DOHH2 (cell line): ENCODE measurements around the gene RIPOR3.
A peak's percentile ranks its signal among the peaks of the same experiment; 100 is the strongest.
"Not testable (repeated sequence)": the region's sequence is repeated elsewhere in the genome, so short reads cannot be mapped to it uniquely, and the experiment has no call there.

Source experiments
- H3F3A ChIP-seq: fragments of 200-600 bp; sonication (generic), shearing (Covaris generic); 2 replicates; pipeline ENCODE4 v1.6.0; 2016; ENCODE audit warnings: antibody characterized with exemption, mild to moderate bottlenecking; ENCODE audit not compliant: control insufficient read depth, insufficient read depth
- H3K27ac ChIP-seq: fragments of 200-600 bp; sonication (generic); 2 replicates; pipeline ENCODE4 v1.5.1; 2014; ENCODE audit warnings: low read depth, mild to moderate bottlenecking, low read length, moderate library complexity
- H3K27me3 ChIP-seq: fragments of 200-600 bp; sonication (generic); 2 replicates; pipeline ENCODE4 v1.6.1; 2014; ENCODE audit warnings: mild to moderate bottlenecking, low read length, mixed read lengths; ENCODE audit not compliant: control insufficient read depth
- H3K36me3 ChIP-seq: fragments of 200-600 bp; sonication (generic); 2 replicates; pipeline ENCODE4 v1.6.1; 2014; ENCODE audit warnings: mild to moderate bottlenecking, low read length, moderate library complexity, mixed read lengths; ENCODE audit not compliant: control insufficient read depth
- H3K4me1 ChIP-seq: fragments of 200-600 bp; sonication (generic); 2 replicates; pipeline ENCODE4 v1.6.1; 2014; ENCODE audit warnings: mild to moderate bottlenecking, low read length, mixed read lengths; ENCODE audit not compliant: control insufficient read depth
- H3K4me2 ChIP-seq: fragments of 200-600 bp; sonication (generic); 2 replicates; pipeline ENCODE4 v1.6.0; 2014; ENCODE audit warnings: mild to moderate bottlenecking, low read length, moderate library complexity
- H3K4me3 ChIP-seq: fragments of 200-600 bp; sonication (generic); 2 replicates; pipeline ENCODE4 v1.5.1; 2014; ENCODE audit warnings: mild to moderate bottlenecking, low read length, mixed read lengths
- H3K79me2 ChIP-seq: fragments of 200-600 bp; sonication (generic); 2 replicates; pipeline ENCODE4 v1.6.1; 2014; ENCODE audit warnings: mild to moderate bottlenecking, low read length, mixed read lengths; ENCODE audit not compliant: control insufficient read depth
- H3K9me2 ChIP-seq: fragments of 200-600 bp; sonication (generic); replicated peaks from 2 replicates; pipeline ENCODE4 v1.6.1; 2014; ENCODE audit warnings: mild to moderate bottlenecking, low read length, mixed read lengths; ENCODE audit not compliant: control insufficient read depth
- H3K9me3 ChIP-seq: fragments of 200-600 bp; sonication (generic); 2 replicates; pipeline ENCODE4 v1.6.1; 2014; ENCODE audit warnings: antibody characterized with exemption, low read length, mixed read lengths; ENCODE audit not compliant: control insufficient read depth, insufficient read depth
- H4K20me1 ChIP-seq: fragments of 200-600 bp; sonication (generic); 2 replicates; pipeline ENCODE4 v1.6.0; 2014; ENCODE audit warnings: low read depth, mild to moderate bottlenecking, antibody characterized with exemption, low read length, moderate library complexity; ENCODE audit not compliant: control insufficient read depth, insufficient read depth
- CTCF ChIP-seq: fragments of 200-600 bp; sonication (generic); IDR thresholded peaks from one replicate; pipeline ENCODE4 v1.5.1; 2014; ENCODE audit warnings: antibody characterized with exemption, mild to moderate bottlenecking, low read depth, low read length; ENCODE audit not compliant: poor library complexity, severe bottlenecking
- EZH2phosphoT487 ChIP-seq: fragments of 200-600 bp; sonication (generic); IDR thresholded peaks from 2 replicates; pipeline ENCODE4 v1.6.1; 2017; ENCODE audit warnings: borderline replicate concordance, mild to moderate bottlenecking, antibody characterized with exemption, low read length, moderate library complexity, mixed read lengths

RIPOR3 gene

DNA sequence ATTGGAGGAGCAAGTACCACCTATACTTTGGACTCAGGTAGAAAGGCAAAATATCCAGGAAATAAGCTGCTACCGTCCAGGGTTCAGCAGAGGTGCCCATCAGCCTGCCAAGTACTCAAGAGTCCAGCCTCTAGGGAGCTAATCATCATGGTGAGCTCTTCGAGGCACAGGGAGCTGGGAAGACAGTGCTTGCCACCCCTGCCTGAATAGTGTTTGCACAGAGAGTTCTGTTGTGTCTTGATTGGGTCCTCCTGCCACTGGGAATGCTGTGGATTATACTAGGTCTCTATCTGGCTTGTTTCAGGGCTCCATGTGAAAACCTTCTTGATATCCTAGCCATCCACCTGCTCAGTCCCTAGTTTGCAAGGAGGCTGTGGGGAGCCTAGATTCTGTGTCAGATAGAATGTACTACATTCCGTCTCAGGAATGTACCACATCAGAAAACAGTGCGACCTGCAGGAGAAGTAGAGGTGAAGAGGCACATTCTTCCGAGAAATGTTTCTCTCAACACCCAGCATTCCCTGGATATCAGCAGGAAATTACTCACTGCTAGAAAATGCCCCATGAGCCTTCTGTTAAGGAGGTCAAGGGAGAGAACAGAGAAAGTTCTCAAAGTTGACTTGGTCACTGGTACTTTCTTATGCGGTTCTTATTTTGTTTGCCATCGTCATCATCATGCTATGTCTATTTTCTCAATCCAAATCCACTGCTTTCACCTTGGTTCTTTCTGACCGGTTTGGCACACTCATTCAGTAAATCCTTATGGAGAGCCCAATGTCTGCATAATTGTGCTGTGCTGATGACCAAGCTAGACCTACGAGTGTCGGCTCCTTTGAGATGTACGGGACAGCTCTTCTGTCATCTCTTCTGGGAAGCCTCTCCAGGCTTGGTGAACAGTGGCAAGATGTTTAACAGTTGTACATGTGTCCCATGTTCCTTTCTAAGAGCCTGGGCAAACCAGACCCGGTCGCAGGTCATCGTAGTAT lies 150.4 kb downstream of the RIPOR3 start:
- Histone ChIP-seq H3K9me3 (no peaks in the 10 kb centered on the region), H3K4me1 (peaks cover 78% of the 10 kb centered on the region), H3F3A (peaks cover 27% of the 10 kb centered on the region), H4K20me1 (peaks cover 11% of the 10 kb centered on the region), H3K79me2 (peaks cover 76% of the 10 kb centered on the region), H3K27me3 (no peaks in the 10 kb centered on the region), H3K36me3 (peaks cover 8% of the 10 kb centered on the region), H3K4me3 (peak overlapping the region; percentile 50), H3K9me2 (no peaks in the 10 kb centered on the region), H3K27ac (peak overlapping the region; percentile 32), H3K4me2 (peak overlapping the region; percentile 72)
- TF ChIP-seq CTCF: no peak
- TF ChIP-seq EZH2phosphoT487: no peak

DNA sequence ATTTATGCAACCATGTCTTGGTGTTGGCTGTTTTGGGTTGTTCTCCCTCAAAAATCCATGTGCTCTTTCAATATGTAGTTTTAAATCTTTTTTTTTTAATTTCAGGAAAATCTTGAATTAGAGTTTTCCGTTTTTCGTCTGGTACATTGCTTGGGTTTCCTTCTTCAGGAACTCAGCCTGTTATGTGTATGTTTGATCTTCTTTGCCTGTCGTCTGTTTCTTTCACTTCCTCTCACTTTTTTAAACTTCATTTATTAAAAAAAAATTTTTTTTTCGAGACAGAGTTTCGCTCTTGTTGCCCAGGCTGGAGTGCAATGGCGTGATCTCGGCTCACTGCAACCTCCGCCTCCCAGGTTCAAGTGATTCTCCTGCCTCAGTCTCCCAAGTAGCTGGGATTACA lies 151.5 kb downstream of the RIPOR3 start:
- Histone ChIP-seq H3K79me2 (peaks cover 74% of the 10 kb centered on the region), H3K27ac (peak overlapping the region; percentile 38), H3K4me3 (peak overlapping the region; percentile 50), H4K20me1 (peaks cover 11% of the 10 kb centered on the region), H3K4me1 (peaks cover 69% of the 10 kb centered on the region), H3K4me2 (peak overlapping the region; percentile 72), H3F3A (peaks cover 27% of the 10 kb centered on the region)
- not testable (repeated sequence) for H3K27me3 ChIP-seq, H3K9me2 ChIP-seq, H3K9me3 ChIP-seq, H3K36me3 ChIP-seq

DNA sequence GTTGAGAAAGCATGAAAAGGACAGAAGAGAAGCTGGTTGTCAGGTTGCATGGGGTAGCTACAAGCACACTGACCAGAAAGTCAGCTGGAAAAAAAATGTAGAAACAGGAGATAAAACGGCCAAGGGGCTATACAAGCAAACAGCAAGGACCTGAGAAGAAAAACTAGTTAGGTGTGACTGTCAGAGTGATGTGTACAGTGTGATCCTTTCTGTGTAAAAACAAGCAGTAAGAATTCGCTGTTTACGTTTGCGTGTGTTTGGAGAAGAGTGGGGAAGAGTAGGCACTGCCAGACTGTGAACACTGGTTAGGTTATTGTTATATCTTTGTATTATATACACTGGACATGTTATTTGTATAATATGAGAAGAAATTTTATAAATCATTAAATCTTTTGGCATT lies 153.1 kb downstream of the RIPOR3 start:
- TF ChIP-seq EZH2phosphoT487 (no peak), CTCF (no peak)
- peaks cover 8% of the 10 kb centered on the region for H3K36me3 ChIP-seq
- H3F3A ChIP-seq: peaks cover 27% of the 10 kb centered on the region

More for the DNA sequence above, 153.1 kb downstream of the RIPOR3 start:
- no peaks in the 10 kb centered on the region for H3K9me3 ChIP-seq
- H3K4me3 ChIP-seq: 0 out of 2 replicates have a peak overlapping the region, but pooled peaks have one; percentile 0
- H3K79me2 ChIP-seq: peaks cover 72% of the 10 kb centered on the region
- peaks cover 55% of the 10 kb centered on the region for H3K4me1 ChIP-seq
- H3K9me2 ChIP-seq: no peaks in the 10 kb centered on the region
- H3K27ac ChIP-seq: no peak overlapping the region
- peaks cover 15% of the 10 kb centered on the region for H4K20me1 ChIP-seq
- H3K4me2 ChIP-seq: peak overlapping the region; percentile 23
- no peaks in the 10 kb centered on the region for H3K27me3 ChIP-seq
